ENCODE measurements around the gene AMMECR1.

AMMECR1 gene

DNA sequence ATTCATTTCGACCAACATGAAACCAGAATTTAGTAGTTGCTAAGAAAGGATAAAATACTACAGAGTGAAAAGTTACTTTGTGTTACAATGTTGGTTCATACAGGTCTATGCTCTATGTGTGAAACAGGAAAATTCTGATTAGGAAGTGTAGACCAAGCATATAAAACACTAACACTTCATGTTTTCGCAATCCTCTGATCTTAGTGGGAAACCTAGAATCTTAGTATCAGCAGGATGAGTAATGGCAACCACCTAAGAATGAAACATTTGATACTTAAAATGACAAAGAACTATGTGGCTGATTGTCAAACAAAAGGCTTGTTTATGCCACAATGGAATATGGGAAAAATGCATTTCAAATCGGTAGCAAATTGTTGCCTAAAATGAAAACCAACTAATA lies 116.1 kb downstream of the AMMECR1 start:
- Histone ChIP-seq H3K27me3 (ENCODE audit: insufficient read depth, low read length) (no peaks in the 10 kb centered on the region), H3K27ac (ENCODE audit: low read length) (no peak overlapping the region), H3K9ac (ENCODE audit: low read depth, low read length) (no peak overlapping the region), H3K4me1 (ENCODE audit: insufficient read depth, low read length) (no peaks in the 10 kb centered on the region), H3K4me3 (ENCODE audit: low read length) (no peak overlapping the region), H3K9me3 (ENCODE audit: insufficient read depth, low read depth, low read length) (no peaks in the 10 kb centered on the region), H3K36me3 (ENCODE audit: insufficient read depth, low read depth, low read length) (peaks cover 29% of the 10 kb centered on the region; the same call in 1 of the 2 replicates)

DNA sequence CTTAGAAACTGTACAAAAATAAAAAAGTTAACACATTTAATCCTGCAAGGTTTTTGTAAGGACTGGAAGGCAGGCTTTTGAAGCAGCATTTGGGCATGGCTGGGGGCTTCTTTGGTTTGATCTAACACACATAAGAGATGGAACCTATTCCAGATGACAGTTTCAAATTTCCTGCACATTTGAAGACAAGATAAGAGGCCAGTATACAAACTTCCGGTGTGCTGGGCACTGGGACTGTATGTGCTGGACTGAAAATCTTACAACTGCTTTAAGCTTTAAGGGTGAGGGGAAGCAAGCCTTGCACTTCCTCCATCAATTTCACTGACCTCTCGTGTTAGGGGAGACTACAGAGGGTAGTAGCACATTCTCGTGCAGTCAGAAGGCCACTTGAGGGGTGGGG lies 122.9 kb downstream of the AMMECR1 start:
- Histone ChIP-seq H3K4me1 (ENCODE audit: insufficient read depth, low read length) (no peaks in the 10 kb centered on the region), H3K27me3 (ENCODE audit: insufficient read depth, low read length) (no peaks in the 10 kb centered on the region), H3K36me3 (ENCODE audit: insufficient read depth, low read depth, low read length) (peaks cover 16% of the 10 kb centered on the region; the same call in 1 of the 2 replicates), H3K9ac (ENCODE audit: low read depth, low read length) (no peak overlapping the region), H3K4me3 (ENCODE audit: low read length) (no peak overlapping the region), H3K9me3 (ENCODE audit: insufficient read depth, low read depth, low read length) (no peaks in the 10 kb centered on the region), H3K27ac (ENCODE audit: low read length) (no peak overlapping the region)

DNA sequence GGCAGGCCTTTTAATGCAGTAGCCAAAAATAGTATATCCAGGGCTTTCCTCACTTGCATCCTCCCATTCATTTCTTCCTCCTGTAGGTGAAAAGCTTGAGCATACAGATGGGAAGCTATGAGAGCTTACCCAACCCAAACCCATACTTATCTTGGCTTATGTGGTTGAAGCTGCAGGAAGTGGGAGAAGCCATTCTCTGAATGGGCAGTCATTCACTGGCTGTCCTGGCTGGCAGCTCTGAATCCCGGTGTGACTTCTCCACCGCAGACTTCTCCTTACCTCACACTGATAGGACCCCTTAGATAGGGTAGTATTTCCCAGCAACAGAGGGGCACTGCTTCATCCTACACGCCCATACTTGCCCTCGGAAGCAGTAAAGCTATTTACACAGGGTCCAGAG lies 125.4 kb downstream of the AMMECR1 start:
- Histone ChIP-seq H3K36me3 (ENCODE audit: insufficient read depth, low read depth, low read length) (peaks cover under 1% of the 10 kb centered on the region; the same call in 1 of the 2 replicates), H3K27ac (ENCODE audit: low read length) (no peak overlapping the region), H3K9me3 (ENCODE audit: insufficient read depth, low read depth, low read length) (no peaks in the 10 kb centered on the region), H3K4me1 (ENCODE audit: insufficient read depth, low read length) (no peaks in the 10 kb centered on the region), H3K27me3 (ENCODE audit: insufficient read depth, low read length) (no peaks in the 10 kb centered on the region), H3K4me3 (ENCODE audit: low read length) (no peak overlapping the region), H3K9ac (ENCODE audit: low read depth, low read length) (no peak overlapping the region)

DNA sequence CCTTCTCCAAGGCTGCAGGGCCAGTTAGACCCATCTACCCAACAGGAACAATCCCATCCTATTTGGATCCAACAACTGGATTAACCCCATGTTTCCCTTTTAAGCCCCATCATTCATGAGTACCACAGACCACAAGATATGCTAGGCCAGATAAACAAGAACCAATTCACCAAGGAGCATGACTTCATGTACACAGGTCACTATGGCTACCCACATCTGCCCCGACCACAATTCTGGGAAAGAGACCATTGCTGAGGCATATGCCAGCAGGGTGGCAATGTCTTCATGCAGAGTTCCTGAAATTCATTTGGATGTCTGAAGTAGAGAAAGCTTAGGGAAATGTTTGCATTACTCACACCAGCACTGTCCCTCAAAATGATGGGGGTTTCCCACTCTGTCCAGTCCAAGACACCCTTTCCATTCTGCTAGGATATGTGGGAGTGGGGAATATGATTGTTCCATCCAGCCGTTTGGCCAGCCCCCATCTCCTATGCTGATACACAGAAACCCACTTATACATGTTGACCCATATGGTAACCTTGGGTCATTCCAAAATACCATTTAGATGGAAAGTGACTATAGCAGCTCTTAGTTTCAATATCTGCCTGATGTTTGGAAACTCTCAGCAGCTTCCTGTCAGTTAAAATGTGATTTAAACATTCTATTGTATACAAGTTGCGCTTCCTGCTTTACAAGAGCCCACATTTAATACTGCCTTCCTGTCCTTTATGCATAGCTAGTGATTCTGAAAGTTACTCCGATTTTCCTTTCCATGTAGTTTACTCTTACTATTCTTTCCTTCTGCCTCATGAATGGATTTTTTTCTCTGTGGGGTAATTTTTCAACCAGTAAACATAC lies 129.0 kb downstream of the AMMECR1 start:
- Histone ChIP-seq H3K9me3 (ENCODE audit: insufficient read depth, low read depth, low read length) (peaks cover 3% of the 10 kb centered on the region; the same call in 1 of the 2 replicates), H3K9ac (ENCODE audit: low read depth, low read length) (no peak overlapping the region), H3K27me3 (ENCODE audit: insufficient read depth, low read length) (no peaks in the 10 kb centered on the region), H3K36me3 (ENCODE audit: insufficient read depth, low read depth, low read length) (no peaks in the 10 kb centered on the region), H3K27ac (ENCODE audit: low read length) (no peak overlapping the region), H3K4me3 (ENCODE audit: low read length) (no peak overlapping the region), H3K4me1 (ENCODE audit: insufficient read depth, low read length) (no peaks in the 10 kb centered on the region)

DNA sequence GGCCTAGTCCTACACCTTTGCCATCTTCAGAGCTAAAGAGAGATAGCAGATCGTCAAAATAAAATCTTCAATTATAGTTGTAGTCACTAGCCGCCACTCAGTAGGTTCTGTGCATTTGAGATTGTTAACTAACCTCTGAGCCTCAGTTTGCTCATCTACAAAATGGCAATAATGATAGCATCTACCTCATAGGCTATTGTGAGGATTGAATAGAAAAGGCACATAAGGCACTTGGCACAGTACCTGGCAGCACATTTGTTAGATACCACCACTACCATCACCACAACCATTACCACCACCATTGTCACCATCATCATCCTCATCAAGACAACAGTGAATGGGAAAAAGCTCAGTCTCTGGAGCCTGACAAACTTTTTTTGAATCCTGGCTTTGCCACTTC lies 134.6 kb downstream of the AMMECR1 start:
- Histone ChIP-seq H3K4me3 (ENCODE audit: low read length) (no peak overlapping the region), H3K27ac (ENCODE audit: low read length) (no peak overlapping the region), H3K9ac (ENCODE audit: low read depth, low read length) (no peak overlapping the region), H3K4me1 (ENCODE audit: insufficient read depth, low read length) (no peaks in the 10 kb centered on the region), H3K9me3 (ENCODE audit: insufficient read depth, low read depth, low read length) (peaks cover 3% of the 10 kb centered on the region; the same call in 1 of the 2 replicates), H3K27me3 (ENCODE audit: insufficient read depth, low read length) (no peaks in the 10 kb centered on the region), H3K36me3 (ENCODE audit: insufficient read depth, low read depth, low read length) (no peaks in the 10 kb centered on the region)

DNA sequence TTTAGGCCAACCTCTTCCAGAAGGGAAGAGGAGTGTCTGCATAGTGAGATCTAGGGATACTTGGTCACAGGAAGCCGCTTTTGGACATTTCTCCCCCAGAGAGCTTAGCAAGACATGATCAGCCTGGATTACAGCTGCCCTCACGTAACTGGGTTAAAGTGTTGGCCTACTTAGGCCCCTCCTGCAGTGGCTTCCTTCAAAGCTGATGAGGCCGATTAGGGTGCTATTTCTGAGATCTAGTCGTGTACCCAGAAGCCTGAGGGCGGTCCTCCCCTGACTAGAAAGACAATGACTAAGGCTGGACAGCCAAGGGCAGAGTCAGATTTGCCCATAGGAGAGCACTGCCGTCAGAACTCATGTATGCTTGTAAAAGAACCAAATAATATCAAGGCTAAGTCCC lies 135.0 kb downstream of the AMMECR1 start:
- Histone ChIP-seq H3K9ac (ENCODE audit: low read depth, low read length) (no peak overlapping the region), H3K27ac (ENCODE audit: low read length) (no peak overlapping the region), H3K9me3 (ENCODE audit: insufficient read depth, low read depth, low read length) (peaks cover 3% of the 10 kb centered on the region; the same call in 1 of the 2 replicates), H3K4me1 (ENCODE audit: insufficient read depth, low read length) (no peaks in the 10 kb centered on the region), H3K4me3 (ENCODE audit: low read length) (no peak overlapping the region), H3K27me3 (ENCODE audit: insufficient read depth, low read length) (no peaks in the 10 kb centered on the region), H3K36me3 (ENCODE audit: insufficient read depth, low read depth, low read length) (no peaks in the 10 kb centered on the region)

DNA sequence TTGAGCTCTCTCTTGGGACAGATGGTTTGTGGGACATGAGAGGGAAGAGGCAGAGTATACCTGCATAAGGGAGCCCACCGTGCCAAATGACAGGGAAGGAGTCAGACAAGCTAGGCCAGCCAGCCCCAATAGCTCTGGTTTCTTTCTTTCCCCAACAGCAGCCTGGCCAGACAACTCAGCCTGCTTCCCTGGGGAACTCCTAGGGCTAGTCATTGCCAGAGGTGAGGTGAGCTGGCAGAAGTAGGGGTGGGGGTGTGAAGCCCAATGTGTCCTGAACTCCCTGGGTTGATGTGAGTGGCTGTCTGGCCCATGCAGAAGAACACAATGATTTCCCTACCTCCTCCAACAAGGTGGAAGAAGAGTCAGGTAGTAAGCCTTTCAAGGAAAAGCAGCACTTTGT lies 135.5 kb downstream of the AMMECR1 start:
- Histone ChIP-seq H3K4me1 (ENCODE audit: insufficient read depth, low read length) (no peaks in the 10 kb centered on the region), H3K4me3 (ENCODE audit: low read length) (no peak overlapping the region), H3K9me3 (ENCODE audit: insufficient read depth, low read depth, low read length) (peaks cover 3% of the 10 kb centered on the region; the same call in 1 of the 2 replicates), H3K9ac (ENCODE audit: low read depth, low read length) (no peak overlapping the region), H3K27ac (ENCODE audit: low read length) (no peak overlapping the region), H3K36me3 (ENCODE audit: insufficient read depth, low read depth, low read length) (no peaks in the 10 kb centered on the region), H3K27me3 (ENCODE audit: insufficient read depth, low read length) (no peaks in the 10 kb centered on the region)

DNA sequence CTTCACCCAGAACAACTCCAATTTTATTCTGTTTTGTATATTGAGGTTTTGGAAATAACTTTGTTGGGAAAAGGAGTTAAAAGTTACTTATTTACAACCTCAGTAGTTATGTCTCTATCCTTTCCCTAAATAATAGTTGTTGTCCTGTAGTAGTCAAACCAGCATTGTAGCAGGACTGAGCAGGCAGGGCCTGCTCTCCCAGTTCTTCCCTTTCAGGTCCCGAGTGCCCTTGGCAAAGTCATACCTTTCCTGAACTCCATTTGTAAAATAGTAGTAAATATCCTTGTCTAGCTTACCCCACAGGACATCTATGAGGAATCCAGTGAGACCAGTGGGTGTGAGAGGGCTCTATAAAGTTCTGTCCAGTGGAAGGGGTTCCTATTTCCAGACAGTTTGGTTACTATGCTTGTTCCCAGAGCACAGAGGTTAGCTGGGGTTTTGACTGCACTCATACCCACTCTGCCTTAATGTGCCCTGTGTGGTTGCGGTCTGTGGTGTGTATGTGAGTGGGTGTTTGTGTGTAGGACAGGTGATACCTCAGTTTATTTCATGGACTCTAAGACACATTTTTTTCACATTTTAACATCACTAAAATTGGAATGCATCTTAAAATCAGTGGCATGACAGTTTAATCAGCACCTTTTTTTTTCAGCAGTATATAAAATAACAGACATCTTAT lies 136.3 kb downstream of the AMMECR1 start:
- no peaks in the 10 kb centered on the region for H3K27me3 ChIP-seq (ENCODE audit: insufficient read depth, low read length)
- H3K27ac ChIP-seq (ENCODE audit: low read length) = no peak overlapping the region
- no peaks in the 10 kb centered on the region for H3K4me1 ChIP-seq (ENCODE audit: insufficient read depth, low read length)
- H3K9ac ChIP-seq (ENCODE audit: low read depth, low read length) = no peak overlapping the region
- H3K36me3 ChIP-seq (ENCODE audit: insufficient read depth, low read depth, low read length) = no peaks in the 10 kb centered on the region
- H3K4me3 ChIP-seq (ENCODE audit: low read length) = no peak overlapping the region
- peaks cover 3% of the 10 kb centered on the region; the same call in 1 of the 2 replicates for H3K9me3 ChIP-seq (ENCODE audit: insufficient read depth, low read depth, low read length)

DNA sequence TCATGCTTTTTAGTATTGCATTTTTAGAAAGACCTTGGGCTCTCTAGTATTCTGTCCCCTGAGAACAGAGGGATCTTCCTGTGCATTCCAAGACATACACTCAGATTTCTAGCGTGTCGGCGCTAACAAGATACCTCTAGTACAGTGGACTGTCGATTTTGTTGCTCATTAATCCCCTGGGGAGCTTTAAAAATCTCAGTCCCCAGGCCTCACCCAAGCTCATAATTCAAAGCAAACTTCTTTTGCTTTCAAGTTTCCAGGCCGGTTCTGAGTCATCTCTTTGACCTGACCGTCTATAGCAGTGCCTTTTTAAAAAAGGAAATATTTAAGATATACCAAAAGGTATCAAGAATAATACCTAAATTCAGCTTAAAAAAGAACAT lies 137.0 kb downstream of the AMMECR1 start:
- no peak overlapping the region for H3K9ac ChIP-seq (ENCODE audit: low read depth, low read length)
- H3K27me3 ChIP-seq (ENCODE audit: insufficient read depth, low read length) = no peaks in the 10 kb centered on the region
- H3K4me1 ChIP-seq (ENCODE audit: insufficient read depth, low read length) = no peaks in the 10 kb centered on the region
- no peaks in the 10 kb centered on the region for H3K9me3 ChIP-seq (ENCODE audit: insufficient read depth, low read depth, low read length)
- H3K27ac ChIP-seq (ENCODE audit: low read length) = no peak overlapping the region
- no peaks in the 10 kb centered on the region for H3K36me3 ChIP-seq (ENCODE audit: insufficient read depth, low read depth, low read length)
- no peak overlapping the region for H3K4me3 ChIP-seq (ENCODE audit: low read length)

DNA sequence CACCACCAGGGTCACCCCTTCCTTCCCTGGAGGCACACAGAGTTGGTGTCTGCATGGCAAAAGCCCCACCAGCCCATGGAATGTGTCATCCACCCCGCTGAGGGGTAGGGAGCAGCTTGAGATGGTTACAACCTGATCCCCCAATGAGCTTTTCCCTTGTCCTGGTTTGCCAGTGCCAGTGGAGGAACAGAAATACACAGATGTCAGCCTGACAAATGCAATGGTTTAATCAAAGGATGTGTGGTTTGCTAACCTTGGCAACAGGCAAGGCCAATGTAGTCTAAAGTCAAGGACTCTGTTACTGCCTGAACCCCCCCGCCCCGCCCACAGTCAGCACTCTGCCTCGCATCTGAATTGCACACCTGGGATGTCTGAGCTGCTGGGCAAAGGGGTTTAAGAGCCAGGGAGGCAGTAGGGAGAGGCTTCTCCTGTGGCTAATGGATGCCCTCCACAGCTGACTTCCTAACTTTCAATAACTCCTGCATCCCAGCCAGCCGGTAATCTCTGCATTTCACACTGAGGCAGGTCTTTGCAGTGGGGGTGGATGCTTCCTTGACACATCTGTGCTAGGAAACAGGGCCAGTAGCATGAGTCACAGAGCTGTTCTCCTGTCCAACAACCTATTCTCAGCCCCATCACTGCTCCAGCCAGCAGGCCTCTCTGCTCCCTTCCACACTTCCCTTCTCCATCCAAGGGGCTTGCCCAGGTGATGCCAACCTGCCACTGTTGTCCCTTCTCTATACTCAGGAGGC lies 137.5 kb downstream of the AMMECR1 start:
- no peak overlapping the region for H3K27ac ChIP-seq (ENCODE audit: low read length)
- H3K9ac ChIP-seq (ENCODE audit: low read depth, low read length) = no peak overlapping the region
- no peaks in the 10 kb centered on the region for H3K36me3 ChIP-seq (ENCODE audit: insufficient read depth, low read depth, low read length)
- H3K4me3 ChIP-seq (ENCODE audit: low read length) = no peak overlapping the region
- no peaks in the 10 kb centered on the region for H3K4me1 ChIP-seq (ENCODE audit: insufficient read depth, low read length)
- no peaks in the 10 kb centered on the region for H3K27me3 ChIP-seq (ENCODE audit: insufficient read depth, low read length)
- no peaks in the 10 kb centered on the region for H3K9me3 ChIP-seq (ENCODE audit: insufficient read depth, low read depth, low read length)

DNA sequence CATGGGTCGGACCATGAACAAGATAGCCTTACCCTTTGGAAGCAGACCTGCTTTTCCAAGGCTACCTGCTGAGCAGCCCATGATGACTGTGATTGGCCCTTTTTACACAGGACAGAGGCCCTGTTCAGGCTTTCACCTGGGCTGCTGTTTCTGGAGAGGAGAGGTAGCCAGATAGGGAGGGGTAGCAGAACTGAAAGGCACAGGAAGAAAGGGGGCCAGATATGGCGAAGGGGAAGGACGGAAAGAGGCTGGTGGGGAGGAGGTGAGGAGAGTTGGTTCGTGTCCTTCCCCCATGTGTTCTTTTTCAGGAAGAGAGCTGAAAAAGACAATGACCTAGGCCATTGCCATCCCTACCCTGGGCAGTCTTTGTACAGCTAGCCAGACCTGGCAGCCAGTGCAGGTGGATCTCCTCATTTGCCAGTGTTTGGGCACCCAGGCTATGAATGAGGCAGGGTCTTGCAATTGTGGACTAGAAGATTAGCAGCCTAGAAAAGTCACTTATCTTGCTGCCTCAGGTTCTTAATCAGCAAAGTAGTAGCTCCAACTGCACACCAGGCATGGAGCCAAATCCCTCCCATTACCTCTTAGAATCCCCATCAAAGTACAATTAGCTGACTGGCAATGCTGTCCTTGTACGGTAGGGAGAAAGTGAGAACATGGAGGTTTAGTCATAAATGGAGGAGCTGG lies 139.6 kb downstream of the AMMECR1 start:
- Histone ChIP-seq H3K4me3 (ENCODE audit: low read length) (no peak overlapping the region), H3K36me3 (ENCODE audit: insufficient read depth, low read depth, low read length) (no peaks in the 10 kb centered on the region), H3K27ac (ENCODE audit: low read length) (no peak overlapping the region), H3K9ac (ENCODE audit: low read depth, low read length) (no peak overlapping the region), H3K27me3 (ENCODE audit: insufficient read depth, low read length) (no peaks in the 10 kb centered on the region), H3K4me1 (ENCODE audit: insufficient read depth, low read length) (no peaks in the 10 kb centered on the region), H3K9me3 (ENCODE audit: insufficient read depth, low read depth, low read length) (no peaks in the 10 kb centered on the region)
